ENCODE data around the gene INPP4B.

The INPP4B gene

DNA sequence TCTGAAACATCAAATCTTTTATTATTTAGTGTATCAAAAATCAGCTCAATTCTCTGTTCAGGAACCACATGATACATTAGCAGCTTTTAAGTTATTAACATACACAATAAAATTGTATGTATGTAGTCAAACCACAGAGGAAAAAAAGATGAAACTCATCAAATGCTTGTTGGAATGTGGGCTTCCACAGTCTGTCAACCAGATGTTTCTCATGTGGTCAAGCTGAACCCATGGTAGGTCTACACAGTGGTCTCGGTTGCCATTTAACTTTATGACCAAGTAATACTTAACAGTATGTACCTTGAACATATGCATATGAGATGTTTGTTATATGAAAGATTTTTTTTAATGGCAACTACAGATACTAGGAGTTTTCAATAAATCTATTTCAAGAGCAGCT is 781.9 kb downstream of the INPP4B start:
- no peak for DNase-seq

DNA sequence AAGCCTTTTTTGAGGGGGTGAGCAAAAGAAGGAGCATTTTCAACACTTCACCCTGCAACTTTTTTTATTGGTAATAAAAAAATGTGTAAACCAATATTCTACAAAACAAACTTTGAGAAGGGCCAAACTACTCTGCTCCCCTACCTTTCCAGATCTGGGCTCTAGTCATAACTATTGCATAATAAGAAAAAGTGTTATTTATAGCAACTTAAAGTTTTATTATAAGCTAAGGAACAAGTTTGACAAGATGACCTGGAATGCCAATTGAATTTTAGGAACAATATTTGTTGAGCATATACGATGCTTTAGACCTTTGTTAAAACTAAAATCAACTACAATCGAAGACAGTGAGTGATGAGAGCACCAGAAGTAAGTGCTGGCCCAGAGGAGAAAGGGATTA is 800.1 kb downstream of the INPP4B start:
- no peak for DNase-seq

DNA sequence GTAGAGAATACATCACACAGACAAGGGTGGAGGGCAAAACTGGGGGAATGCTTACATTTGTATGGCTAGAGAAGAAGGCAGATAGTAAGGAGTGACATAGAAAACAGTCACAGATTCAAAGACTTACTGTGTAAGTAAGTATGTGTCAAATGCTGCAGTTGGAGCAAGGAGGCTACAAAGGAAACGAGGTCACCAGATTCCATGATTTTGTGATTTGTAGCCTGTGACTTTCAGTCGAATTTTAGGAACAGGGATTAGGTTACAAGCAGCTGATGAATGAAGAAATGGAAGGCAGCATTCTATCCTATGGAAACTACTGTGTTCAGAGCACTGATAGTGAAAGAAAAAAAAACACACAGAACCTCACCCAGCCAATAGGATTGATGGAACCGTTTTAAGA is 801.8 kb downstream of the INPP4B start:
- no peak for DNase-seq

- DNase-seq = no peak
Observed at GRCh38 chr4:142043509-142043908, 802.6 kb downstream of the INPP4B start.

GRCh38 chr4:142041788-142042187 is 804.3 kb downstream of the INPP4B start:
- DNase-seq = no peak

- DNase-seq = no peak
Observed at GRCh38 chr4:142040043-142040442, 806.1 kb downstream of the INPP4B start.

DNA sequence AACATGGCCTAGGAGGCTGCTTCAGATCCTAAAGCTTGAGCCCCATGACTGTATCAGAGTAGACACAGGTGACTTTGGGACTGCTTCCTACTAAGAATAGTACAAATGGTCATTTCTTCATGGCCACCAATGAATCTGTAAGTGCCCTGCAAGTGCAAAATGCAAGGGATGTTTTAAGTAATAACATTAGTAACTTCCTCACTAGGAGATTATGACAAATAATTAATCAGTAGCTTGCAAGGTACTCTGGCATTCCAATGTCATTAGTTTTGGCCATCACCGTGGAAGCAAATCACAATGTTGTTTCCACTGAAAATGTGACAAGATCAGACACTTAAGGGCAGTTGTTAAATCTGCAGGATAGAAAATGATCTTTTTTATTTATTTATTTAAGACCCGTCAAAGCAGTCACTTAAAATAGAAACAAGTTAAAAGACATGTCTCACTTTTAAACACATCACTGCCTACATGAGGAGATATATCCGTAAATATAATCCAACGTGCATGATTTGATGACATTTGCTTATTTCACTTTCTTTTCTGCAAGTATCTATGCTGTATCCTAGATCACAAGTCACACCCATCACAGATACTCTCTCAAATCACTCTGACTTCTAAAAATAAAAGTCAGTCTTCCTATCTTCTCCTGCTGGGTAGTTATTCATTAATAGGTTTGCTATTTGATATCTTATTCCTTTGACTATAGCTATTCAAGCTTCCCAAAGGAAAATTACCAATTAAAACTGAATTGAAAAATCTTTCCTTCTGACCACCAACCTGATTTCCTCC is 809.1 kb downstream of the INPP4B start:
- no peak for DNase-seq

DNA sequence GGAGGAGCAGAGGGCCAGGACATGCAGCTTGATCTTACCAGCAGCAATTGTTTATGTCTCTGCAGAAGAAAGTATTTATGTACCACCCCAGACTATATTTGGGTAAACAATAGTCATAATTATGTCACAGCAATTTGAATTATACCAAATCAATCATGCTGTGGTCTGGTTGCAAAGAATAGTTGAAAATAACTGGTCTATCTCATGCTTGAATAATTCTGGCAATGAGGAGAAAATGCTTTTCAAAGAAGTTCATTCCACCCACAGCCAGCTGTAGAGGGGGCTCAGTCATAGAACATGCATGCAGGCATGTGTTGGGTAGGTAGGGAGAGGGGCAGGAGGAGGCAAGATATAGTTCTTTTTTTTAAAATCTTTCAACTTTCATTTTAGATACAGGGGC is 810.5 kb downstream of the INPP4B start:
- DNase-seq = no peak

DNA sequence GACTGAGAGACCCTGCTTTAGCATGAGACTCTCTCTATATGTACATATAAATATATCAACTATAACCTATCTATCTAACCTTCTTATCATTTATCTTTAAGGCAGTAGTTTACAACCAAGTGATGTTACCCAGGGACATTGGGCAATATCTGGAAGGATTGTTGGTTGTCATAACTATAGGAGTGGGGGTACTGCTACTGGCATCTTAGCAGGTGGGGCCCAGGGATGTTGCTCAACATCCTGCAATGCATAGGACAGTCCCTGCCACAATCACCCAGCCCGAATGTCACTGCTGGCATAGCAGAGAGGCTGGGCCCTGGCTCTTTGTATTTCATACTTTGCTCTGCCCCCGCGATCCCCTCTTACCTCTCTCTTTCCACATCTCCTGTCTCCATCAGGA is 812.0 kb downstream of the INPP4B start:
- DNase-seq = no peak

GRCh38 chr4:142030010-142030409 is 816.1 kb downstream of the INPP4B start:
- DNase-seq = no peak

DNA sequence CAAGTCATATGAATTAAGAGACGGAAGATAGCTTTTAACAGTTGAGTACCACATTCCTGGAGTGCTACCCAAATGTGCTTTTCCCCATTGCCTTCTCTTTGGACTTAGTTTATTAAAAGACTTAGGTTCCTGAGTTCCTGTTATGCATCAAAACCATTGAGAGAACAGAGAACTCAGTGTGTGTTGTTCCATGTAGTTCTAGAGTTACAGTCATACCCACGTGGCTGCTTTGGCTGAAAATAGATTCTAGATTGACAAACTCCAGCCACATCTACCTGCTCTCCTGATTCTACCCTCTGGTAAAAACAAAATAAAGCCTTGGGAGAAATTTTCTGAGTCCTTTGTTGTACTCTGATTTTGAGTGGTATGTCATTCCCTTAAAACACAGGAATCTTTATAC is 824.3 kb downstream of the INPP4B start:
- DNase-seq = no peak

GRCh38 chr4:142021181-142021580 is 824.9 kb downstream of the INPP4B start:
- DNase-seq = no peak

GRCh38 chr4:142016031-142016430 is 830.1 kb downstream of the INPP4B start:
- no peak for DNase-seq

- no peak for DNase-seq
Observed at GRCh38 chr4:142009751-142010150, 836.4 kb downstream of the INPP4B start.

DNA sequence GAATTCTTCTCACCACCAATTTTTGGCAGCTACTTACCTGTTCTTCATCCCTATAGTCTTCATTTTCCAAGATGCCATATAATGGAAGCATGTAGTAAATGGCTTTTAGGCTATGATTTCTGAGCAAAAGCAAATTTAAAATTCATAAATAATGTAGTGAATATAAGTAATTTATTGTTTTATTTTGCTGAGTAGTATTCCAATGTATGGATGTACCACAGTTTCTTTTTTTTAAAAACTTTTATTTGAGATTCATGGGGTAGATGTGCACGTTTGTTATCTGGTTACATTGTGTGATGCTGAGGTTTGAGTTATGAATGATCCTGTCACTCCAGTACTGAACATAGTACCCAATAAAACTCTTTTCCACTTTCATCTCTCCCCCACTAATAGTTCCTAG is 840.6 kb downstream of the INPP4B start:
- no peak for DNase-seq

DNA sequence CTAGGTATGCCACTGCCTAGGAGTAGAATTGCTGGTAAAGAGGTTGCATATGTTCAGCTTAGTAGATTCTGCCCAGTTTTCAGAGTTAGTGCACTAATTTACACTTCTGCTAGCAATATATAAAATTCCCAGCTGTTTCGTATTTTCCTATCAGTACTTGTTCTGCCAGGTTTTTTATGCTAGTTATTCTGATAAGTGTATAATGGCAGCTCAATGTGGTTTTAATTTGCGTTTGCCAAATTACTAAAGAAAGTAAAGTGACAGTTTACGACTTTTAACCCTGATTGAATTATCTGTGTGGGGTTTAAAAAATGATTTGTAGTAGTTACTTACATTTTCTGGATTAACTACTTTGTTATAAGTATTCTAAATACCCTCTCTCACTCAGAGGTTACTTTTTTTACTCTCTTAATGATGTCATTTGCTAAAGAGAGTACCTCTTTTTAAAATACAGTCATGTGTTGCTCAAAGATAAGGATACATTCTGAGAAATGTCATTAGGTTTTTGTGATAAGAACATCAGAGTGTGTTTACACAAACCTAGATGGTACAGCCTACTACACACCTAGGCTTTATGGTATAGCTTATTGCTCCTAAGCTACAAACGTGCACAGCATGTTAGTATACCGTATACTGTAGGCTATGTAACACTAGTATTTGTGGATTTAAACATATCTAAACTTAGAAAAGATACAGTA is 846.5 kb downstream of the INPP4B start:
- no peak for DNase-seq

DNA sequence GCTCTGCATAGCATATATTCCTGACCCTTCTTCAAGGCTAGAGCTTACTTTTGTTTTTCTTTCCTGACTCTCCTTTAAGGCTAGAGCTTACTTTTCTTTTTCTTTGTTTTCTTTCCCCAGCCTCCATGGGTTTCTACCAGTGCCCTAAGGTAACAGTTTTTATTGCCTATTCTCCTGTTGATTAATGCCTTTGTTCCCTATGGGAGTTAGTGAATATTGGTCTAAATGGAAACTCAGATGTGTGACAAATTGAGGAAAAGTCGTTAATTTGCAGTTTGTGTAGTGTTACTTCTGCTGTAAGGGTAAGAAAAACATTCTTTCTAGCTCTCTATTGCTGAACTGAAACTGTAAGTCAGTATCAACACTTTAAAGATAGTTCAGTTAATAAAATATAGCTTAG is 851.0 kb downstream of the INPP4B start:
- DNase-seq = no peak

DNA sequence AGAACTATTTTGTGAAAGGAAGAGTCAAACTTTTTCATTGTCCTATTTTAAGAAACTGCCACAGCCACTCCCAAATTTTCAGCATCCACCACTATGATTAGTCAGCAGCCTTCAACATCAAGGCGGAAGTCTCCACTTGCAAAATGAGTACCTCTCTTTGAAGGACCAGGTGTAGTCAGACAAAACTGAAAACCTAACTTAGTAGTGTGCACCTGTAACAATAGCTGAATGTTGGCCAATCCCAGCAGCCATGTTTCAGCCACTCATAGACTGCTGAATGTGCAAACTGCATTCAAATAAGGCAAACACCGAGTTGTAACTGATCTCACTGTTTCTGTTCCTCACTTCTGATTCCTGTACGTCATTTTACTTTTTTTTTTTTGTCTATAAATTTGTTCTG is 868.7 kb downstream of the INPP4B start:
- no peak for DNase-seq

Data from activated naive CD4-positive, alpha-beta T cell (primary cell).